Testis (tissue), 3 donors: ENCODE measurements around the gene AUH. TPM values are rescaled to one million over a fixed set of nuclear protein-coding genes. Genes with fewer than 3 reads are reported as not detected.
A peak's percentile ranks its signal among the peaks of the same experiment; 100 is the strongest.
"Not testable (repeated sequence)": the region's sequence is repeated elsewhere in the genome, so short reads cannot be mapped to it uniquely, and the experiment has no call there.

Experiments used
- DNase-seq: peaks from one replicate; pipeline ENCODE4 v3.0.0-alpha.2; 2019
- H3K27ac ChIP-seq, 2 donors: fragments of 200-600 bp; sonication (generic); one replicate each; pipeline ENCODE4 v1.5.1; 2019
- H3K27me3 ChIP-seq: fragments of 200-600 bp; sonication (generic); one replicate; pipeline ENCODE4 v1.5.1; 2019
- H3K36me3 ChIP-seq: fragments of 200-600 bp; sonication (generic); one replicate; pipeline ENCODE4 v1.5.1; 2017; ENCODE audit warnings: low read depth; ENCODE audit errors: missing control alignments
- H3K4me1 ChIP-seq: fragments of 200-600 bp; sonication (generic); one replicate; pipeline ENCODE4 v1.5.1; 2019
- H3K4me3 ChIP-seq, 2 donors: fragments of 200-600 bp; sonication (generic); one replicate each; pipeline ENCODE4 v1.5.1; 2017 to 2019
- H3K9me3 ChIP-seq: fragments of 200-600 bp; sonication (generic); one replicate; pipeline ENCODE4 v1.5.1; 2017
- POLR2A ChIP-seq: fragments of 450-650 bp; IDR thresholded peaks from one replicate; pipeline ENCODE4 v1.6.1; 2017; ENCODE audit warnings: antibody characterized with exemption, mild to moderate bottlenecking, moderate library complexity
- WGBS, 2 donors: methylation state at CpG; one replicate each; pipeline ENCODE4 v1.1.5; 2018; 5-methylcytosine and 5-hydroxymethylcytosine counted together
- intact Hi-C: fragments of 100-400 bp; cut with DNase I; formaldehyde crosslinking; loops from one replicate; pipeline ENCODE4 v1.15.1; 2023; ENCODE audit warnings: low total_unique reads
- polyA plus RNA-seq: library from polyadenylated mRNA; stranded (reverse); fragments of 350-450 nt; fragmentation: Illumina TruSeq; extraction: RNeasy Lipid Tissue Mini Kit (QIAGEN cat#74804); gene quantifications from one replicate; pipeline ENCODE4 v1.2.3, GENCODE V29; 2014; ENCODE audit warnings: low read depth, low replicate concordance; ENCODE audit not compliant: insufficient read depth
- total RNA-seq, 2 donors: library from RNA; depleted of rRNA; stranded (reverse); fragments of >200 nt; gene quantifications; one replicate each; pipeline ENCODE4 v1.2.3, GENCODE V29; 2016
- TF ChIP-seq, protein P1 (sequence below), 3 experiments: fragments of 450-650 bp in 2 of 3; fragments of 200-600 bp in 1 of 3; sonication (generic) in 1 of 3; IDR thresholded peaks; one replicate each; pipeline ENCODE4 v1.5.1; 2016 to 2019; ENCODE audit warnings: antibody characterized with exemption in 3 of 3, mild to moderate bottlenecking in 2 of 3, moderate library complexity in 1 of 3

Gene AUH
- total and polyA plus RNA-seq, 3 donors from 2014 or later: 9.1 to 33.9 (median 31.7) TPM

DNA sequence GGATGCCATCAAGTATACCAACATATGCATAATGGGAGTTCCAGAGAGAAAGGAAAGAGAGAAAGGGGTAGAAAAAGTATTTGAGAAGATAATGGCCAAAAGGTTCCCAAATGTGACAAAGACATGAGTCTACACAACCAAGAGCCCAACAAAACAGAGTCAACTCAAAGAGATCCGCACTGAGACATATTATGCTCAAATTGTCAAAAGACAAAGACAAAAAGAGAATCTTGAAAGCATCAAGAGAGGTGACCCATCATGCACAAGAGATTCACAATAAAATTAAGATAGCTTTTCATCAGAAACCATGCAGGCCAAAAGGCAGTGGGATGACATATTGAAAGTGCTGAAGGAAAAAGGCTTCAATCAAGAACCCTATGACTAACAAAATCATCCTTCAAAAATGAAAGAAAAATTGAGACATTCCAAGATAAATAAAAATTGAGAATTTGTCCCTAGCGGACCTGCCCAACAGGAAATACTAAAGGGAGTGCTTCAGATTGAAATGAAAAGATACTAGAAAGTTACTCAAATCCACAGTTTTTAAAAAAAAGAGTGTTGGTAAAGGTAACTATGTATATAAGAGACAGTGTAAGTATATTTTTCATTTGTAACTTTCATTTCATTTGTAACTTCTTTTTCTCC lies 160.9 kb downstream of the AUH start:
- 93 to 98% methylated on average over 2 of the region's 2 CpGs for WGBS, 2 donors
- DNase-seq: no peak
- intact Hi-C loops: no loop called here
- no peak for TF ChIP-seq POLR2A
- TF ChIP-seq, protein P1, sequence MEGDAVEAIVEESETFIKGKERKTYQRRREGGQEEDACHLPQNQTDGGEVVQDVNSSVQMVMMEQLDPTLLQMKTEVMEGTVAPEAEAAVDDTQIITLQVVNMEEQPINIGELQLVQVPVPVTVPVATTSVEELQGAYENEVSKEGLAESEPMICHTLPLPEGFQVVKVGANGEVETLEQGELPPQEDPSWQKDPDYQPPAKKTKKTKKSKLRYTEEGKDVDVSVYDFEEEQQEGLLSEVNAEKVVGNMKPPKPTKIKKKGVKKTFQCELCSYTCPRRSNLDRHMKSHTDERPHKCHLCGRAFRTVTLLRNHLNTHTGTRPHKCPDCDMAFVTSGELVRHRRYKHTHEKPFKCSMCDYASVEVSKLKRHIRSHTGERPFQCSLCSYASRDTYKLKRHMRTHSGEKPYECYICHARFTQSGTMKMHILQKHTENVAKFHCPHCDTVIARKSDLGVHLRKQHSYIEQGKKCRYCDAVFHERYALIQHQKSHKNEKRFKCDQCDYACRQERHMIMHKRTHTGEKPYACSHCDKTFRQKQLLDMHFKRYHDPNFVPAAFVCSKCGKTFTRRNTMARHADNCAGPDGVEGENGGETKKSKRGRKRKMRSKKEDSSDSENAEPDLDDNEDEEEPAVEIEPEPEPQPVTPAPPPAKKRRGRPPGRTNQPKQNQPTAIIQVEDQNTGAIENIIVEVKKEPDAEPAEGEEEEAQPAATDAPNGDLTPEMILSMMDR (IDR thresholded peaks at IDR 0.05): no peak
- no peak overlapping the region for H3K4me3 ChIP-seq
- H3K9me3 ChIP-seq: no peaks in the 10 kb centered on the region
- no peaks in the 10 kb centered on the region for H3K27me3 ChIP-seq
- peaks cover 6% of the 10 kb centered on the region for H3K4me1 ChIP-seq
- no peak overlapping the region for H3K27ac ChIP-seq
- no peaks in the 10 kb centered on the region for H3K36me3 ChIP-seq

DNA sequence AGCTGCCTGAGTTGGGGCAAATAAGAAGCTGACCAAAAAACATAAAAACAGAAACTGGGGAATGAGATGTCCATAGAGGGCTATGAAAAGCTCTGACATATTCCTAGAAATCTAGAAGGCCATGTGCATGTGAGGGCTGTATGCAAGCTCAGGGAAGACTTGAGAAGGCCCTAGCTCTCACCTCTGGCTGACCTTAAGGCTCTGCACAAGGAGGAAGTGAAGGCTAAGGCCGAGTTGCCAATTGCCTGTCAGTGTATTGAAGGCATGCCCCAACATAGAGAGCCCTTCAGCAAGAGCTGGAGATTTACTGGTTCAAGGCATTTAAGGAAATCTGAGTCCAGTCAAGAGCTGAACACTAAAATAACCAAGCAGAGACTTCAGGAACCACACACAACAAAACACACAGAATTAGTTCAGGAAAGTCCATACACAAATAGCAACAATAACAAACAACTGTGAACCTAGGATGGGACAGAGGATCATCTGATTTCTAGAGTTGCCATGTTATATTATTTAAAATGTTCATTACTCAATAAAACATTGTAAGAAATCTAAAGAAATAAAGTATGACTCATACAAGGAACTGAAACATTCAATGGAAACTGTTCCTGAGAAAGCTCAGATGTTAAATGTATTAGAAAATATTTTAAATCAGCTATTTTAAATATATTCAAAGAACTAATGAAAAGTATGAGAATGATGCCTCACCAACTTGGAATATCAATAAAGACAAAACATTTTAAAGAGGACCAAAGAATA lies 161.8 kb downstream of the AUH start:
- H3K4me3 ChIP-seq: no peak overlapping the region
- peaks cover 6% of the 10 kb centered on the region for H3K4me1 ChIP-seq
- no peak for DNase-seq
- H3K27me3 ChIP-seq: no peaks in the 10 kb centered on the region
- TF ChIP-seq, protein P1 (IDR thresholded peaks at IDR 0.05): no peak
- no peak for TF ChIP-seq POLR2A
- intact Hi-C loops: no loop called here
- no peaks in the 10 kb centered on the region for H3K9me3 ChIP-seq
- WGBS, 2 donors: 62 to 71% methylated on average over 1 of the region's 1 CpG
- H3K36me3 ChIP-seq: no peaks in the 10 kb centered on the region
- no peak overlapping the region for H3K27ac ChIP-seq

DNA sequence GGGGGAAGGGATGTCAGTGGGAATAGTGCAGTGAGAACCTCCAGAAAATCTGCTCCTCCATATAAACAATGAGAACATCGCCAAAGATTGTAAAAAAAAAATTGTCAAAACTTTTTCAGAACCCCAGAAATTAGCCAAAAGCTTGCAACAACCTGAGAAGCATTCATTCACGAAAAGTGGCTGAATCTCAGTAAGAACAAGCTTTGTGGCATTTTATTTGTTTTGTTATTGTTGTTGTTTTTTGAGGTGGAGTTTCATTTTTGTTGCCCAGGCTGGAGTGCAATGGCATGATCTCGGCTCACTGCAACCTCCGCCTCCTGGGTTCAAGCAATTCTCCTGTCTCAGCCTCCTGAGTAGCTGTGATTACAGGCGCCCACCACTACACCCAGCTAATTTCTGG lies 162.8 kb downstream of the AUH start:
- H3K4me1 ChIP-seq: peaks cover 13% of the 10 kb centered on the region
- not testable (repeated sequence) for H3K27ac ChIP-seq

DNA sequence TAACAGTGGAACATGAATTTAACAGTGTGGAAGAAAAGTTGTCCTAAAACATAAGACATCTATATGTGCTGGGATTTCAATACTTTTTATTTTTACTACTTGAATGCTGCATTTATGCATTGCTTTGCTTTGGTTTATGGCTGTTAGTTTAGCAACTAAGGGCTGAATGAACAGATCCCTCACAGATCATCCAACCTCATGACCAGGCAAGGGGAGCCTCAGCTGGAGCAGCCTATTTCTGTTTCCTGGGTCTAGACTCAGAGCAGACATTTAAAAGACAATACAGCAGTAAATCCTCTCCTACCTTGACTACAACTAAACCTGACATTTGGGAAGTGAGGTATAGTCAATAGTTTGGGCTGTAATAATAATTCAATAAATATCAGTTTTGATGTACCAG lies 163.3 kb downstream of the AUH start:
- Histone ChIP-seq H3K4me3 (no peak overlapping the region), H3K4me1 (peaks cover 15% of the 10 kb centered on the region), H3K27ac (peak overlapping the region in 1 of 2 donors; percentile 38), H3K36me3 (no peaks in the 10 kb centered on the region), H3K9me3 (no peaks in the 10 kb centered on the region), H3K27me3 (no peaks in the 10 kb centered on the region)
- DNase-seq: no peak
- TF ChIP-seq, protein P1 (IDR thresholded peaks at IDR 0.05): no peak
- no peak for TF ChIP-seq POLR2A
- intact Hi-C loops: no loop called here

More for the DNA sequence above, 162.8 kb downstream of the AUH start:
- WGBS, 2 donors: 98% methylated on average over 5 of the region's 5 CpGs
- H3K9me3 ChIP-seq, DNase-seq, H3K36me3 ChIP-seq, H3K27me3 ChIP-seq, H3K4me3 ChIP-seq, intact Hi-C loops: not testable (repeated sequence)

DNA sequence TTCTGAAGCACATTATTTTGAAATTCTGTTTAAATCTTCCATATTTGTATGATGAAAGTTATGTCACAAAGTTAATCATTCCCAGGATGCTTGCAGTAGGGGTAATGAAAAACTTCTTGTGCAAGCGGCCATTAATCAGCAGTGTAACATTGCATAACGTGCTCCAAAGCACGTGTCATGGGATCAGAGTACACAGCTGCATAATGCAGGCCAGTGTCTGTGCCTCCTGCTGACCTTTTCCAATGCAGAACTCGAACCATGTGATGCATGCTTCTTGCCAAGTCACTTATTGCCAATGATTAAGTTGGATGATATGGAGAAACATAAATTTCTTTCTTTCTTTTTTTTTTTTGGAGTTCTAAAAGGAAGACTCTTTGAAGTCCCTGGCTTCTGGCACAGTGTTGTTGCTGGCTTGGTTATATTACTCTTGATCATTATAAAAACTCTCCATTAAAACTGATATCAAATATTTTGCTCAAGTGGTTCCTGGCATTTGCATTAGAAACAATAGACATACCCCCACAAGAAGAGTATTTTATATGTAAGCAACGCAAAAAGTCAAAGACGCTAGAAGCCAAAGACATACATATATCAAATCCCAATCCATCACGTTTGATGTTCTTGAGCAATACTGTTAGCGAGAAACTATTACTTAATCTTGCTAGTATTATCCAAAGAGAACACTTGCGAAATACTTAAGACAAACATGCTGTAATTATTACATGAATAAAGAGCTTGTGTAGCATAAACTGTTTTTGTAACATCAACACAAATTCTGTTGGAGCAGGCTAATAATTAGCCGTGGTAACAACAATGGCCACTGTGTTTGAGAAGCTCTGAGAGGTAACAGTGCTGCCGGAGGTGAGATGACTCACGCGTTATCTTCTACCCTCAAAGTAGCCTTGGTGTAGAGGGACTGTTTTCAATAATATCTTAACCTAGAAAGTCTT lies 164.2 kb downstream of the AUH start:
- H3K27me3 ChIP-seq: no peaks in the 10 kb centered on the region
- H3K27ac ChIP-seq: peak overlapping the region; percentile 34 to 38
- no peaks in the 10 kb centered on the region for H3K9me3 ChIP-seq
- H3K36me3 ChIP-seq: no peaks in the 10 kb centered on the region
- intact Hi-C loops: no loop called here
- WGBS, 2 donors: 57 to 64% methylated on average over 13 of the region's 13 CpGs
- peak; percentile 80 for DNase-seq
- TF ChIP-seq POLR2A: no peak
- TF ChIP-seq, protein P1 (IDR thresholded peaks at IDR 0.05): no peak
- H3K4me1 ChIP-seq: peaks cover 17% of the 10 kb centered on the region
- no peak overlapping the region for H3K4me3 ChIP-seq
